Gastroesophageal sphincter (tissue), 3 donors: ENCODE data around the gene HTR7.

ENCODE experiments used
- EP300 ChIP-seq: sonication (generic); formaldehyde crosslinking; IDR thresholded peaks from one replicate; pipeline ENCODE4 v1.6.1; 2017; ENCODE audit warnings: antibody characterized with exemption, mild to moderate bottlenecking
- POLR2A ChIP-seq, 2 donors: fragments of 450-650 bp; IDR thresholded peaks; one replicate each; pipeline ENCODE4 v1.6.1; 2017; ENCODE audit warnings: antibody characterized with exemption in 2 of 2, mild to moderate bottlenecking in 2 of 2, moderate library complexity in 1 of 2
- POLR2AphosphoS5 ChIP-seq: sonication (generic); formaldehyde crosslinking; IDR thresholded peaks from one replicate; pipeline ENCODE4 v1.6.1; 2017; ENCODE audit warnings: antibody characterized with exemption
- TF ChIP-seq, protein P1 (sequence below), 4 experiments: fragments of 200-600 bp in 2 of 4; fragments of 450-650 bp in 2 of 4; sonication (generic) in 1 of 4; IDR thresholded peaks; one replicate each; pipeline ENCODE4 v1.5.1; 2017 to 2019; ENCODE audit warnings: antibody characterized with exemption in 4 of 4, mild to moderate bottlenecking in 2 of 4, moderate library complexity in 2 of 4

DNA sequence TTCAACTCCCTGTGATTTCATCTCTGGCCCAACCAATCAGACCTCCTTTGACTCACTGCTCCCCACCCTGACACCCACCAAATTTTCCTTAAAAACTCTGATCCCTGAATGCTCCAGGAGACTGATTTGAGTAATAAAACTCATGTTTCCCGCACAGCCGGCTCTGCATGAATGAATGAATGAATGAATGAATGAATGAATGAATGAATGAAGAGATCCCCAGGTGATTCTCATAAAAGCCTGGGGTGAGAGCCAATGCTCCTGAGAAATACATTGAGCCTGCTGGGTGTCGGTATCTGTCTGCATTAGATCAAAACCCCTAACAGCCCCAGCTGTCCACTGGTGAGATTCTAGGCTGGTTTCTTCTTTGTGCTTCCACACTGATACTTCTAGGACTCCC is 58.7 kb downstream of the HTR7 start:
- TF ChIP-seq, protein P1, sequence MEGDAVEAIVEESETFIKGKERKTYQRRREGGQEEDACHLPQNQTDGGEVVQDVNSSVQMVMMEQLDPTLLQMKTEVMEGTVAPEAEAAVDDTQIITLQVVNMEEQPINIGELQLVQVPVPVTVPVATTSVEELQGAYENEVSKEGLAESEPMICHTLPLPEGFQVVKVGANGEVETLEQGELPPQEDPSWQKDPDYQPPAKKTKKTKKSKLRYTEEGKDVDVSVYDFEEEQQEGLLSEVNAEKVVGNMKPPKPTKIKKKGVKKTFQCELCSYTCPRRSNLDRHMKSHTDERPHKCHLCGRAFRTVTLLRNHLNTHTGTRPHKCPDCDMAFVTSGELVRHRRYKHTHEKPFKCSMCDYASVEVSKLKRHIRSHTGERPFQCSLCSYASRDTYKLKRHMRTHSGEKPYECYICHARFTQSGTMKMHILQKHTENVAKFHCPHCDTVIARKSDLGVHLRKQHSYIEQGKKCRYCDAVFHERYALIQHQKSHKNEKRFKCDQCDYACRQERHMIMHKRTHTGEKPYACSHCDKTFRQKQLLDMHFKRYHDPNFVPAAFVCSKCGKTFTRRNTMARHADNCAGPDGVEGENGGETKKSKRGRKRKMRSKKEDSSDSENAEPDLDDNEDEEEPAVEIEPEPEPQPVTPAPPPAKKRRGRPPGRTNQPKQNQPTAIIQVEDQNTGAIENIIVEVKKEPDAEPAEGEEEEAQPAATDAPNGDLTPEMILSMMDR (IDR thresholded peaks at IDR 0.05): no peak
- TF ChIP-seq POLR2A (IDR thresholded peaks at IDR 0.05) (no peak), POLR2AphosphoS5 (no peak), EP300 (no peak)
